DMS114 treated with DMSO at 0.1 percent for 48 hours (cell line): Measurements from ENCODE around the gene GRM4.

Source experiments
- DNase-seq: peaks from one replicate; lab custom pipeline; 2025; ENCODE audit not compliant: unreplicated experiment; lab: John Stamatoyannopoulos, UW

Gene GRM4

GRCh38 chr6:34065466-34066217 is 80.2 kb downstream of the GRM4 start:
- no peak for DNase-seq

DNA sequence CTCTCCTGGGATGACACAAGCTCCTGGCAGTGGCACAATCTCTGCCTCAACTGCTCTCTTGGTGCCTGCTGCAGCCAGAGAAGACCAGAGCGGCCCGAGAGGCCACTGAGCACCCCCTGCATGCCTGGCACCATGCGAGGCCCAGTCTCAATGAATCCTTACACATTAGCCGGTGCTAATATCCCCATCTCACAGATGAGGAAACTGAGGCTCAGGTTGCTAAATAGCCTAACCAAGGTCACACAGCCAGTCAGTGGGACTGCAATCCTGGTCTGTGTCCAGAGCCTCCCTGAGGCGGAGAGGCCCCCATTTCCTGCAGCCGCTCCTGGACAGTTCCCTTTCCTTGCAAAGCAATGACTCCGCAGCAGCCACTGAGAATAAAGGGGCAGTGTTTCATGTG is 81.2 kb downstream of the GRM4 start:
- no peak for DNase-seq

- no peak for DNase-seq
These were observed 82.2 kb downstream of the GRM4 start for GRCh38 chr6:34063651-34064050.

GRCh38 chr6:34062815-34063214 is 83.1 kb downstream of the GRM4 start:
- DNase-seq = no peak

GRCh38 chr6:34062156-34062555 is 83.7 kb downstream of the GRM4 start:
- DNase-seq = no peak

DNA sequence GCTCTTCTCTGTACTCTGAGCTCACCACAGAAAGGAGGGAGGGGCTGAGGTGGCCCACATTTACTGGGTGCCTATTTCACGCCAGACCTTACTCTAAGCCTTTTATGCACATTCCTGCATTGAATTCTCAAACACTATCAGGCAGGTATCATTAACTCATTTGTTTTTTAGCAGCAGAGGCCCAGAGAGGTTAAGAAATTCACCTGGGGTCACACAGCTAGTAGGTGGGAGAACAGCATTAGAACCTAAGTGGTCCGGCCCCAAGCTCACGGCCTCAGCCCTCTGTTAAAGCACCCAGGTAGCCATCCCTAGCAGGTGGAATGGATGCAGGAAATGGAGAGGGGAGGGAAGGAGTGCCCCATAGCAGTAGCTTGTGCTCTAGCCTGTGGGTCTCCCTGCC is 84.5 kb downstream of the GRM4 start:
- DNase-seq = no peak

DNA sequence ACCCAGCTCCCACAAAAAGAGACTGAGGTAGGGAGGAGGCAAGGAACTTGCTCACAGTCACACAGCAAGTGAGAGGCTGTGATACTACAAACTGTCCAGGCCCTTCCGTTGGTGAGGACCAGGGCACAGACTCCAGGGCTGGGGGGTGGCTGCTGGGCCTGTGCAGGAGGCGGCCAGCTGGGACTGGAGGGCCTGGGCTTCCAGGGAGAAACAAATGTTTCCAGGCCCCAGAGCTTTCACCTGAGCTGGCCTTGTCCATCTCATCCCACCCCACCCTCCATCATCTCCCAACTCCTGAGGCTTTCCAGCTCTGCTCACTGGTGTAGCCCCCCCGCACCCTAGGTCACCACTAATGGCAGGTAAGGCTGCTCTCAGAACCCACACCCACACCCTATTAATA is 86.0 kb downstream of the GRM4 start:
- DNase-seq = no peak

DNA sequence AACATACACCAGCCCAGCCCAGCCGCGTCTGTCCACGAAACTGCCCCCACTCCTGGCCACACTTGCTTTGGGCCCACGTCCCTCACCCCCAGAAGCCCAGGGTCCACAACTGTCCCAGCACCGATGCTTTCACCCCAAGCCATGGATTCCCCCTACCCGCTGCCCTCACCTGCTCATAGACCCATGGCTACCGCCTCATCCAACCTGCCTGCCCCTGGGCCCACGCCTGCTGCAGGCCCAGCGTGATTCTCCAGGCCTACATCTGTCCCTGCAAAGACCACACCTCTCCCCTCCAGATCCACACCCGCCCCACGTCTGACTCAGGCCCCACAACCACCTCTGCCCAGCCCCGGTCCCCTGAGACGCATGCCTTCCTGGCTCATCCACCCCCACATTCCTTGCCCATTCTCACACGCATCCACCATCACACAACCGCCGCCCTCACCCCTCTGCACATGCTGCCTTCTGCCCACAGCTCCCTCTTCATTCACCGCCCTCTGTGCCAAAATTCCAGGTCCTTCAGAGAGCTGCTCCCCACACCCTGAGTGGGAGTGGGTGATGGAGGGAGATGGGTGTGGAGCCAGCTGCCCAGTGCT is 86.7 kb downstream of the GRM4 start:
- no peak for DNase-seq

GRCh38 chr6:34057790-34058189 is 88.1 kb downstream of the GRM4 start:
- DNase-seq = no peak

GRCh38 chr6:34057191-34057590 is 88.7 kb downstream of the GRM4 start:
- no peak for DNase-seq

GRCh38 chr6:34056305-34057108 is 89.4 kb downstream of the GRM4 start:
- DNase-seq = no peak

- DNase-seq = peak; percentile 67
These were observed 90.5 kb downstream of the GRM4 start for GRCh38 chr6:34055223-34055933.

DNA sequence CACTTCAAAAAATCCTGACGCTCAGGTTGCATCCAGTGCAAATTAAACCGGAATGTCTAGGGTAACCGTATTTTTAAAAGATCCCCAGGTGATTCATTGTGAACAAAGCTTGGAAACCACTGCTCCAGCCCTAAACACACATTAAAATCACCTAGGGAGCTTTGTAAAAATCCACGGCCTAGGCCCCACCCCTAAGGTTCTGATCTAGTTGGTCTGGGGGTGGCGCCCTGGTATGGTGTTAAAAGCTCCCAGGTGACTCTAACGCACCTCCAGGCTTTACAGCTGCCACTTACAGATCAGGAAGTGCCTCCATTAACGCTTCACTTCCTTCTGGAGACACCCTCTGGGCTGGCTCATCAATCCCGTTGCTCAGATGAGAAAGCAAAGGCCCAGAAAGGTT is 92.2 kb downstream of the GRM4 start:
- DNase-seq = no peak

DNA sequence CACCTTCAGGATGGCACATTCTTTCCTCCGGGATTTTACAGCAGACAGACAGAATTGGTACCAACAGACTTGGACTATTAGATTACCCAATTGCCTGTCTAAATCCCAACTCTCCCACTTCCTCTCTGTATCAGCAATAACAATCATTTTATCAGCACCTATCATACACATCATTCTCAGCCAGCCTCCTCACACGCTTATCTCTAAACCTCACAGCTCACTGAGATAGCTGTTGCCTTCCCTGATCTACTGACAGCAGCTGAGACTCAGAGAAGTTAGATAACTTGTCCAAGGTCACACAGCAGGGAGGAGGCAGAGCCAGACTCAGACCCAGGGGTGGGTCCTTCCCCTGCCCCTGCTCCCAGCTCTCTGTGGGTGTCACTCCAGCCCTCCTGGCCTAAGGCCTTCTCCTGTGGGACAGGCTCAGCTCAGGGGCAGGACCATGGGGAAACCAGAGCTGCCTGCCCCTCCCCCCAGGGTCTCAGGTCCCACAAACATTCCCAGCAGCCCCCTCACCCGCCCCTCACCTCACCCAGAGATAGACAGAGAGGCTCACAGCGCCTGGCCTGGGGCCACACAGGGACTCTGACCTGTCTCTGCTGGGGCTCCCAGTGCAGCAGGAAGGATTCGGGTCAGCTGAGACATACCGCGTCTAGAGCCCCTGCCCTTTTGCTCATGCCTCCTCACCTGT is 92.8 kb downstream of the GRM4 start:
- DNase-seq = no peak

DNA sequence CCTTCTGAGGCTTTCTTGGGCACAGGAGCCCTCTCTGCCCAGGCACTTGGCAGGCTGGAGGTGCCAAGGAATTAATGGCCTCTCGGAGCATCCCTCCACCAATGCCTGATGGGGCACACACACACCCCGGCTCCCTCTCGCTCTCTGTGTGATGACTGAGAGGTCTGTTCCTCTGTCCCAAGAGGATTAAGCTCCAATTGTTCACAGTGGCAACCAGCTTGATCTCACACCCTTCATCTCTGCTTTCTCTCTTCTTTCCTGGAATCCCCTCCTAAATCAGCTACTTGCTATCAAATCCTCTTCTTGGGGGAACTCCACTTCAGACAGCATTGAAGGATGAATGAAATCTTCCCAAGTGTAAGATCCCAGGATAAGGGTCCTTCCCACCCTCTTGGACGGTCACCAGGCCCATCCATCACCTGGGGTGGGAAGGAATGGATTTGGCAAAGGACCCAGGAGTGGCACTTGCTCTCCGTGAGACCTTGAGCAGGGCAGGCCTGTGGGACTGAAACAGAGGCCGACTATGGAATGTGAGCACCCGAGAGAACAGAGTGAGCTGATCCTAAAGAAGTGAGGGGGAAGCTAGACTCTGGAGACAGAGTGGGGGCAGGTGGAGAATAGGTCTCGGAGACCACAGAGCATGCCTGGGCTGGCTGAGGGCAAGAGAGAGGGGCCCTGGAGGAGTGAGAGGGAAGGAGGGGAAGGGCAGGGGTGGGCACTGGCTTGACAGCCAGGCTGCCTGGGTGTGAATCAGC is 93.6 kb downstream of the GRM4 start:
- no peak for DNase-seq

- DNase-seq = no peak
These were observed 94.5 kb downstream of the GRM4 start for GRCh38 chr6:34051331-34051919.

- DNase-seq = no peak
These were observed 95.2 kb downstream of the GRM4 start for GRCh38 chr6:34050691-34051090.

DNA sequence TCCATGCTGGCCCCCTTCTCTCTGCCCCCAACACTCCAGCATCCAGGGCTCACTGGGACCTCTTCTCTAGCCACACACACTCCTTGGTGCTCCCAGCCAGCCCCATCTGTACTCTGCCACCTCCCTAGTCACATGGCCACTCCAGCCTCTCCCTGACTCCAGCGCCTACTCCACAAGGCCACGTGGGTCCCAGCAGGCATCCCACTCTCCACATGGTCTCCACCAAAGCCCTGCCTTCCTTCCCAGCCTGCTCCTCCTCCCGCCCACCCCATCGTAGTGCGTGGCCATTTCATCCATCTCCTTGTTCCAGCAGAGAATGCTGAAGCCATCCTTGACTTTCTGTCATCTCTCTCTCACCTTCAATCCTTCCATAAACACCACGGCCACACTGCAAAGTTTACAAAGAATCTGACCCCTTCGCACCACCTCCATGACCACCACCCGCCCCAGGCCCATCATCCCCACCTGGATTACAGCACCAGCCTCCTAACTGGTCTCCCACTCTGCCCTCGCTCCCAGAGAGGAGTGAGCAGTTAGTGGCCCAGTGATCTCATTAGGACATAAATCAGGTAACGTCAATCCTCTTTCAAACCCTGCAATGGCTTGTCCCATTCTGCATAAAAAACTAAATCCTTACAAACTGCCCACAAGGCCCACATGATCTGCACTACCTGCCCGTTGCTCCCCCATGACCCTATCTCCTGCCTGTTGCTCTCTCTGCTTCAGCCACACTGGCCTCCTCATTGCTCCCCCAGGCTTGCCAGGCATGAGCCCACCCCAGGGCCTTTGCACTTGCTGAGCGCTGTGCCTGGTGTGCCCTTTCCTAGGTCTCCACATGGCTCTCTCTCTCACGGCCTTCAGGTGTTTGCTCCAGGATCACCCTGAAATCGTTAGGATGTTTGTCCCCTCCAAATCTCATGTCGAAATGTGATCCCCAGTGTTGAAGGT is 96.2 kb downstream of the GRM4 start:
- DNase-seq = no peak
